GM21381 (cell line): ENCODE data around the gene COQ8B.
A peak's percentile ranks its signal among the peaks of the same experiment; 100 is the strongest.
"Not testable (repeated sequence)": the region's sequence is repeated elsewhere in the genome, so short reads cannot be mapped to it uniquely, and the experiment has no call there.

Experiments used
- ATAC-seq: cut with Tn5 transposase; IDR thresholded peaks from one replicate; pipeline ENCODE4 v1.9.1; 2021; ENCODE audit warnings: mild to moderate bottlenecking, moderate library complexity; ENCODE audit not compliant: unreplicated experiment

The COQ8B gene

GRCh38 chr19:40716482-40717324, at the start of gene COQ8B, which contains the start of gene ITPKC:
Gene COQ8B, minus strand, starts transcription at chr19:40716886. Its CDS starts 2,254 bp downstream, at chr19:40714632.
Gene ITPKC, plus strand, starts transcription at chr19:40717112. Its CDS starts 24 bp downstream, at chr19:40717136.
- ATAC-seq = peak; percentile 67

DNA sequence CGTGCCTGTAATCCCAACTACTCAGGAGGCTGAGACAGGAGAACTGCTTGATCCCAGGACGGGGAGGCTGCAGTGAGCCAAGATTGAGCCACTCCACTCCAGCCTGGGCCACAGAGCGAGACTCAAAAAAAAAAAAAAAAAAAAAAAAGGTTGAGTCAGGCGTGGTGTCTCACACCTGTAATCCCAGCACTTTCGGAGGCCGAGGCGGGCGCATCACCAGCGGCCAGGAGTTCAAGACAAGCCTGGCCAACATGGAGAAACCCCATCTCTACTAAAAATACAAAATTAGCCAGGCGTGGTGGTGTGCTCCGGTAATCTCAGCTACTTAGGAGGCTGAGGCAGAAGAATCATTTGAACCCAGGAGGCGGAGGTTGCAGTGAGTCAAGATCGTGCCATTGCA, 49.7 kb upstream of the COQ8B start:
- not testable (repeated sequence) for ATAC-seq

DNA sequence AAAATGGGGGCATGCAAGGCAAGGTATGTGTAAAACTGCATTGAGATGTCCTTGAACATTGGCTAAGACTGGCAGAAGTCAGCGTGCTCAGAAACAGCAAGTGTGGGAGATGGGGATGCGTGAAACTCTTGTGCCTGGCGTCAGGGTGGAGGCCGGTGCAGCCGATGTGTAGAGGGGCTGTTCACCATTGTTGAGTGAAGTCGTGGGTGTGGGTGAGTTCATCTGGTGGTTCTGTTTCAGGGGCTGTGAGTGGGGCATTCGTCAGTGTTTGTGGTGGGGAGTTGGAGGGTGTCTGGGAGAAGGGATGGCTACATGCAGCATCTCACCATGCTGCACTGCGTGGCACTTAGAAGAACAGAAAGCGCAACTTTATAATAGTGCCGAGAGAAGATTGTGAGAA, 47.3 kb upstream of the COQ8B start:
- no peak for ATAC-seq

GRCh38 chr19:40763526-40763925, 46.8 kb upstream of the COQ8B start:
- ATAC-seq = no peak

DNA sequence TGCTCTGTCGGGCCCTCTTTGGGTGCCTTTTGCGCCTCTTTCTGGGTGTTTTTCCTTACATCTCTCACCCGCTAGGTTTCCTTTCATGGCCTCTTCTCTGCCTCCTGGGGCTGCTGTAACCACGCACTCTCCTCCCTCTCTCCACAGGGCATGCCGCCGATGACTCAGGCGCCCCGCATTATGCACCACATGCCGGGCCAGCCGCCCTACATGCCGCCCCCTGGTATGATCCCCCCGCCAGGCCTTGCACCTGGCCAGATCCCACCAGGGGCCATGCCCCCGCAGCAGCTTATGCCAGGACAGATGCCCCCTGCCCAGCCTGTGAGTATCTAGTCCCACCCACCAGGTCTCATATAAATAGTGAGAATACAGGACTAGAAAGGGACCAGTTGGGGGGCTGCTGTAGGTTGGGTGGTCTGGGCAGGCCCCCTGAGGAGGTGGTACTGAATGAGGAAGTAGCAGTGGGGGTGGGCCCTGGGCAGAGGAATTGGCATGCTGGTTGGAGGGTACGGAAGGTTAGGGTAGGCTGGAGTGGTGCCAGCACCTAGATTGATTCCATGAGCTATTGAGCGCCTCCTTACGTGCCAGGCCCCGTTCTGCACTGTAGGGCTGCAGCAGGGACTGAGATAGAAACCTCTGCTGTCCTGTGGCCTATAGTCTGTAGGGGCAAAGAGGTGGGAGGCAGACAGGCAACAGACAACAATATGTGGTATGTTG, 46.2 kb upstream of the COQ8B start:
- ATAC-seq = no peak

DNA sequence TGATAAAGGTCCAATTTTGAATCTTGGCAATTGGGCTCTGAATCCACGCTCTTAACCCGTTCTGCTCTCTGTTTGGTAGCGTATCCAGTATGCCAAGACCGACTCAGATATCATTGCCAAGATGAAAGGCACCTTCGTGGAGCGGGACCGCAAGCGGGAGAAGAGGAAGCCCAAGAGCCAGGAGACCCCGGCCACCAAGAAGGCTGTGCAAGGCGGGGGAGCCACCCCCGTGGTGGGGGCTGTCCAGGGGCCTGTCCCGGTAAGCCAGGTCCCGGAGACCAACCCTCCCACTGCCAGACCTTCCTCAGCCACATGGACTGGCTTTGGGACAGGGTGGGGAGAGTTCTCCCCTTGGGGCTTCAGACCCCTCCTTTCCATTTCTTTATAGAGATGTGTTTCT, 42.7 kb upstream of the COQ8B start:
- ATAC-seq = no peak

DNA sequence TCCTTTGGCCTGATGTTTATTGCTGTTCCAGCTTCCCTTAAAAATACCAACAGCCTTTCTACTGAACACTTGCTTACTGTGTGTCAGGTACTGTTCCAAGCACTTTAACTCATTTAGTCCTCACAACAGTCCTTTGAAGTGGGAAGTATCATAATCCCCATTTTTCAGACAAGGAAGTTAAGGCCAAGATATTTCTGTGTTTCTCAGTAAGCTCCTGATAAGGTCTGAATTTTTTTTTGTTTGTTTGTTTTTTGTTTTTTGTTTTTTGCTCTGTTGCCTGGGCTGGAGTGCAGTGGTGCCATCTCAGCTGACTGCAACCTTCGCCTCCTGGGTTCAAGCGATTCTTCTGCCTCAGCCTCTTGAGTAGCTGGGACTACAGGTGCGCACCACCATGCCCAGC, 41.8 kb upstream of the COQ8B start:
- ATAC-seq = no peak

- ATAC-seq = no peak
Observed at GRCh38 chr19:40756502-40757110, 39.9 kb upstream of the COQ8B start.

GRCh38 chr19:40755791-40756190, 39.1 kb upstream of the COQ8B start:
- no peak for ATAC-seq

GRCh38 chr19:40755248-40755624, 38.5 kb upstream of the COQ8B start:
- no peak for ATAC-seq

- no peak for ATAC-seq
Observed at GRCh38 chr19:40754611-40755247, 38.0 kb upstream of the COQ8B start.

- ATAC-seq = no peak
Observed at GRCh38 chr19:40752257-40752781, 35.6 kb upstream of the COQ8B start.

- ATAC-seq = peak; percentile 55
Observed at GRCh38 chr19:40750874-40751537, 34.3 kb upstream of the COQ8B start, which contains the start of gene SNRPA. Gene SNRPA, plus strand, starts transcription at chr19:40751203. Its CDS starts 206 bp downstream, at chr19:40751409.

- ATAC-seq = peak; percentile 83
Observed at GRCh38 chr19:40750058-40750873, 33.6 kb upstream of the COQ8B start, which contains the start of gene ACTMAP. Gene ACTMAP, minus strand, starts transcription at chr19:40750477. Its CDS starts 674 bp downstream, at chr19:40749803.

GRCh38 chr19:40747536-40747935, 30.9 kb upstream of the COQ8B start:
- no peak for ATAC-seq

DNA sequence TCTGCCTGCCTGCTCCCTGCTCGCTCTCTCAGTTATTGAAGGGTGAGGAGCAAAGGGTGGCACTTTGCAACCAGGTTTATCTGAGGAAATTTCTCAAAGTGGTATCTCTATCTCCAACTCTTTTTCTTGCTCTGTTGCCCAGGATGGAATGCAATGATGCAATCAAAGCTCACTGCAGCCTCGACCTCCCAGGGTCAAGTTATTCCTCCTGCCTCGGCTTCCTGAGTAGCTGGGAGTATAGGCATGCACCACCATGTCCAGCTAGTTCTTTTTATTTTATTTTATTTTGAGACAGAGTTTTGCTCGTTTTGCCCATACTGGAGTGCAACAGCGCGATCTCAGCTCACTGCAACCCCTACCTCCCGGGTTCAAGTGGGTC, 28.7 kb upstream of the COQ8B start:
- ATAC-seq = no peak

DNA sequence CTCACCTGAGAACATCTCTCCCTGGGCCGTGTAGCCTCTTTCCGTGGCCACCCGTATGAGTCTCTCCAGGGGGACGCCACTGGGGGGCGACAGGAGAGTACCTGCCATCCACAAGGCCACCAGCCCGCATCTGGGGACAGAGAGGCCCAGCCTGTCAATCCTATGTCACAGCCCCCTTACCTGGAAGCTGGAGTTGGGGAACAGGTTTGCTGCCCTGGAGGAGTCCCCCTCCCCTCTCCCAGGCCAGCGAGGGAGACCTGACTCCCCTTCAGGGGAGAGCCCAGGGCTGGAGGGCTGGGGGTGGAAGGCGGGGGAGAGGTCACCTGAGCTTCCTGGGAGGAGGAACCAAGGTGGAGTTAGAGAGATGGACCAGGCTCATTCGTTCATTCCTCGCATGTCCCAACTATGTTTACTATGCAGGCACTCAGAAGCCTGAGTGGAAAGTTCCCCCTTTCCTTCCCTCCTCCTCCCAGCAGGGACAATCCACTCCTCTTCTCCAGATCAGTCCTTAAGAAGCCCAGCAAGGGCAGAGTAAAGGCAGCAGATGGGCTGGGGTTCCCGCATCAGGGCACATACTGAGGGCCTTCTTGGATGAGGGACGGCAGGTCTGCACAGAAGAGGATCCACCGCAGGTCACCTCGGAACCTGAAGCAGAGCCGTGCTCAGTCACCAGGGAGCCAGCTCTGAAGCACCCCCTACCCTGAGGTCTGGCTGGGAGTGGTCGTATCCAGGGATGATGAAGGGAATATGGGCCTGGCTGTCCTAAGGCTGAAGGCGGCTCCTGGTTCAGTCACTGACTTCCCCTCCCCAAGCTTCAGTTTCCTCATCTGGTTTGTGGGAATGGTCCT, 28.1 kb upstream of the COQ8B start:
- no peak for ATAC-seq

DNA sequence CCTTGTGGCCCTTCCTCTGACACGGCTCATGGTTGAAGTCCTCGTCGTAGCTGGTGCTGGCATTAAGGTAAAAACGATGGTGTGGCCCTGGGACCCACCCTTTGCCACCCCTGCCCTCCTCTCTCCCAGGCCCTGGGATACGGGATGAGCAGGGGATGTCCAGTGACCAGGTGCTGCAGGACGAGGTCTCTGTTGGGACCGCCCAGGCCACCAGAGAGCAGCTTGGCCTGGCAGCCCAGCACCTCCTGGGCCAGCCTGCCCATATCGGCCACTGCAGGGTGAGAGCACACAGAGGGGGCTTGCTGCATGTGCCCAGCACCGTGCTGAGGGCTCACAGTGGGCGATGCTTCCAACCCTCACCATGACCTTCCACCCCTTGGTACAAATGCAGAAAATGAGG, 27.2 kb upstream of the COQ8B start:
- no peak for ATAC-seq
